NCI-H2107 (cell line): ENCODE results near the gene SH3TC2.
"Not testable (repeated sequence)": the region's sequence is repeated elsewhere in the genome, so short reads cannot be mapped to it uniquely, and the experiment has no call there.

Source experiments
- DNase-seq: peaks from one replicate; lab custom pipeline; 2025; lab: John Stamatoyannopoulos, UW

The SH3TC2 gene

DNA sequence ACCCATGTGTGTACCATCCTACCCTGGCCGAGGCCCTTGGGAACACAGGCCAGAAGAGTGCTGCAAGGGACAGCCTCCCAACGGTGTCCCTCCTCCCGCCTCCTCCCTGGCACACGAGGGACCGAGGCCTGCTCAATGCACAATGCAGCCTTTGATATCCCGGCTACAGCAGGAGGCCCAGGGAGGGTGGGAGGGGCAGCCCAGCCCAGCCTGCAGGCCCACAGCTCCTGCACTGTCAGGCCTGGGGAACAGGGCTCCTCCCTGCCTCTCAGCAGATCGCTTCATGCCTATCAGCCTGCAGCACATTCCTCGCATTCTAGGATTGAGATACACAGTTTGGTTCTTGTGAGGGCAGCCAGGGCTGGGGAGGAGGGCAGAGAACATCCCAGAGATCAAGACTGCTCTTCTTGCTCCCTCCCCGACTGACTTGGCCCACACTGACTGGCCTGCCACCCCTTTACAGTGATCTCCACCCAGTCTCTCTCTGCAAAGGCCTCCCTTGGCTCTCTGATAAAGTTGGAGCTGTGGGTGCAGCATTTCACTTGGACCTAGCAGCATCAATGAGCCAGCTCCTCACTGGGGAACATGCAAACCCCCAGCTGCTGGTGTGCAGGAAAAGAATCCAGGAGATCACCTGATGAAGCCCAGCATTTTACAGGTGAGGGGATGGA is at the start of gene SH3TC2:
Gene SH3TC2, minus strand, starts transcription at position 46 of the 671 bp plus-strand sequence. Its CDS starts 40 bp downstream, at position 6.
- DNase-seq: no peak

- no peak for DNase-seq
Observed at GRCh38 chr5:149110406-149110805, 47.5 kb upstream of the SH3TC2 start.

GRCh38 chr5:149108651-149109280 is 45.9 kb upstream of the SH3TC2 start:
- DNase-seq: no peak

- no peak for DNase-seq
Observed at GRCh38 chr5:149100331-149100730, 37.5 kb upstream of the SH3TC2 start.

DNA sequence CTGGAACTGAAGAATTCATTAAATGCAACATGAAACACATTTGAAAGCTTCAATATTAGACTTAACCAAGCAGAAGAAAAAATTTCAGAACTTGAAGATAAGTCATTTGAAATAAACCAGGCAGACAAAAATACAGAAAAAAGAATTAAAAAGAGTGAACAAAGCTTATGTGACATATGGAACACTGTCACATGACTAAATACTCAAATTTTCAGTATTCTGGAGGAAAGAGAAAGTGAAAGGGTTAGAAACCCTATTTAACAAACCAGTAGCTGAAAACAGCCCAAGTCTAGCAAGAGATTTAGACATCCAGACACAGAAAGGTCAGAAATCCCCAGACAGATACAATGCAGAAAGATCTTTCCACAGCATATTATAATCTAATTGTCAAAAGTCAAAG is 37.1 kb upstream of the SH3TC2 start:
- no peak for DNase-seq

- no peak for DNase-seq
Observed at GRCh38 chr5:149094996-149095395, 32.1 kb upstream of the SH3TC2 start.

- DNase-seq: no peak
Observed at GRCh38 chr5:149093625-149094024, 30.8 kb upstream of the SH3TC2 start.

DNA sequence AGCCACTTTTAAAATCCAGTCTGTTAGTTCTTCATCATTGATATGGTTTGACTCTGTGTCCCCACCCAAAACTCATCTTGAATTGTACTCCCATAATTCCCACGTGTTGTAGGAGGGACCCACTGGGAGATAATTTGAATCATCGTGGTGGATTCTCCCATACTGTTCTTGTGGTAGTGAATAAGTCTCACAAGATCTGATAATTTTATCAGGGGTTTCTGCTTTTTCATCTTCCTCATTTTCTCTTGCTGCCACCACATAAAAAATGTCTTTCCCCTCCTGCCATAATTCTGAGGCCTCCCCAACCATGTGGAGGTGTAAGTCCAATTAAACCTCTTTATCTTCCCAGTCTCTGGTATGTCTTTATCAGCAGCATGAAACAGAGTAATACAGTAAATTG is 26.9 kb upstream of the SH3TC2 start:
- DNase-seq: no peak

DNA sequence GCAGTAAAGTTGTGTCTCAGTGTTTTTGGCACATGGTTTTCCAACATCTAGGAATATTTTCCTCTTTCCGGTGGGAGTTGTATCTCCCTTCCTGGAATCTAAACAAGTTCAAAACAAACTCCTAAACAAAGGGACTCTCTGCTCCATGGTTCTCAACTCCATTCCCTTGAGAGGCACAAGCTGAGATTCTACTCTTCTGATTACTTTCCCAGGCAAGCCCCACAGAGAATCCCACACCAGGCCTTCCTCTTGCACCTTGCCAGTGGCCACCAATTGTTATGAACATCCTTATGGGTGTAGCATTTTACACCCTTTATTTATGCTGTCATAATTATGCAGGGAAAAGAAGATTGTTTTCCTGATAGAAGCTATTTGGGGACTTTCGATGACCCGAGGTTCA is 25.8 kb upstream of the SH3TC2 start:
- DNase-seq: no peak

DNA sequence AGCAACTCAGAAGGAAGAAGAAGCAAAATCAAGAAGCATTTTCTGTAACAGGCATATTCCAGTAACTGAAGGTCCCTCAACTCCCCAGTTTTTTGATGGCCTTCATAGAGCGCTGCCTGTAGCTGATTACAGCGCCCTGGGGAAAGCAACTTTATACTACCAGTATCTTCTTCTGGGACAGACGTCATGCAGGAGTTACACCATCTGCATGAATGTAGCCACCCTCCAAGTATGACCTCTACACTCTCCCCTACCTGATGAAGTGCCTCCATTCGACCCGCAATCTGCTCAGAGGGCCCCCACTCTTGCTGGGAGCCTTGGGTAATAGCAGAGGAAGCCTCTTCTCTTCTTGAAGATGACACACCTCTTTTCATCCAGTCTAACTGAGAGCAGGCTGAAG is 21.0 kb upstream of the SH3TC2 start:
- no peak for DNase-seq

DNA sequence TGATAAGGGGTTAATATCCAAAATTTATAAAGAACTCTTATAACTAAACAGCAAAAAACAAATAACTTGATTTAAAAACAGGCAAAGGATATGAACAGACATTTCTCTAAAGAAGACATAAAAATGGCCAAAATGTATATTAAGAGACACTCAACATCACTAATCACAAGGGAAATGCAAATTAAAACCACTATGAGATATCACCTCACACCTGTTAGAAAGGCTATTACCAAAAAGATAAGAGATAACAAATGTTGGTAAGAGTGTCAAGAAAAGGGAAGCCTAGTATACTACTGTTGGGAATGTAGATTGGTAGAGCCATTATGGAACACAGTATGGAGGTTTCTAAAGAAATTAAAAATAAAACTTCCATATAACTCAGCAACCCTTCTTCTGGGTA is 19.4 kb upstream of the SH3TC2 start:
- DNase-seq: no peak

DNA sequence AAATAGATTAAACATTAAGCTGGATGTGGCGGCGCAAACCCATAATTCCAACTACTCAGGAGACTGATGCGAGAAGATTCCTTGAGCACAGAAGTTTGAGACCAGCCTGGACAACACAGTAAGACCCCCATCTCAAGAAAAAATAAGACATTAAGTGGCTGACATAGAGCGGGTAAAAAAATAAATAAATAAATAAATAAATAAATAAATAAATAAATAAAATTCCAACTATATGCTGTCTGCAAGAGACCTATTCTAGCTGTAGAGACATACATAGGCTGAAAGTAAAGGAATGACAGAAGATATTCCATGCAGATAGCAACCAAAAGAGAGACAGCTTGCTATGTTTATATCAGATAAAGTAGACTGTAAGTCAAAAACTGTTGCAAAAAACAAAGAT is 17.4 kb upstream of the SH3TC2 start:
- DNase-seq: no peak

DNA sequence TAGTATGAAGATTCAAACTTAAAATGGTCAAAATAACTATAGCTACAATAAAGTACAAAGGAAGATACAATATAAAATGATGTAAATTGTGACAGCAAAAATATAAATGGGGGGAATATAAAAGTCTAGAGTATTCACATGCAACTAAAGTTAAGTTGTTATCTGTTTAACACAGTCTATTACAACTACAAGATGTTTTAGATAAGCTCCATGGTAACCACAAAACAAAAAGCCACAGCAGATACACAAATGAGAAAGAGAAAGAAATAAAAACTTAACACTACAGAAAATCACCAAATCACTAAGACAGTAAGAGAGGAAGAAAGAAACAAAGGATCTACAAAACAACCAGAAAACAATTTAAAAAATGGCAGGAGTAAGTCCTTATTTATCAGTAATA is 17.0 kb upstream of the SH3TC2 start:
- DNase-seq: no peak

DNA sequence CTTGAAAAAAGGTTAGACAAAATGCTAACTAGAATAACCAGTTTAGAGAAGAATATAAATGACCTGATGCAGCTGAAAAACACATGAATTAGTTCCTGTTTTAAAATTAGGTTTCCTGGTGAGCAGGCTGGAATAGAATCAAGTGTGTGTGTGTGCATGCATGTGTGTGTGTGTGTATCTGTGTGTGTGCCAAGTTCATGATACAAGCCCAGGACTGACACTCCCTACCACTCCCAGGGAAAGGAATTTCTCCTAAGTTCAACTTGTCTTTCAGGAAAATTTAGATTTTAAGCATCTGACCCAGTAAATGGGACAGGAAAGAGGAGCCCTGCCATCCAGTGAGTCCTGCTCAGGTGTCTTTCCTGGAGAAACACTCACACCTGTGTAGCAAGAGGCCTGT is 11.2 kb upstream of the SH3TC2 start:
- DNase-seq: not testable (repeated sequence)

GRCh38 chr5:149073213-149073612 is 10.4 kb upstream of the SH3TC2 start:
- no peak for DNase-seq

DNA sequence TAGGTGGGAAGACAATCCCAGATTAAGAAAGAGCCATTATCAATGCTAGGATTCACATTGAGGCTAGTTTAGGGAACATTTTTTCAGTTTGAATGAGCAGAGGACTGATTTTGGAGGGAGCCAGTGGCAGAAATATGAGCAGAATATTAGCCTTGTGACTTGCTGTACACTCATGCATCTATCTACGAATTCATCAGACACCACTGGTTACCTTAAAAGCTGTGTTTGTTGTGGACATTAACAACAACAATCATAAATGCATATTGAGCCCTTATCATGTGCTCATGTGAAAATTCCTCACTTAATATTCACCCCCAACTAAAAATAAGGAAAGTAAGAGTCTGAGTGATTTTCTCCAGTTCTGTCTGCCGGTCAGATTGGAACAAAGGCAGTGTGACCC is 9.9 kb upstream of the SH3TC2 start:
- no peak for DNase-seq

- DNase-seq: no peak
Observed at GRCh38 chr5:149072376-149072775, 9.5 kb upstream of the SH3TC2 start.

- DNase-seq: no peak
Observed at GRCh38 chr5:149071756-149072155, 8.9 kb upstream of the SH3TC2 start.

DNA sequence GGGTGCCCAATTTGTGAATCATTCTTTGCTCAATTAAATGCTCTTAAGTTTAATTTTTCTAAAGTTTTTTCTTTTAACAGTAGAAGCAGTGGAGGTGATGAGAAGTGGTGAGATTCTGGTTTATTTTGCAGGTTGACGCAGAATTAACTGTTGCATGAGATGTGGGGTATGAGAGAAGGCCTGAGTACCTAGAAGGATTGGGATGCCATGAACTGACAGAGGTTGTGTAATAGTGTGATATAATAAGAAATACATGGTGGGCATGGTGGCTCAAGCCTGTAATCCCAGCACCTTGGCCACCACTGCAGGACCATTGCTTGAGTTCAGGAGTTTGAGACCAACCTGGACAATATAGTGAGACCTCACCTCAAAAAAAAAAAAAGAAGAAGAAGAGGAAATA is 8.4 kb upstream of the SH3TC2 start:
- DNase-seq: no peak

GRCh38 chr5:149069711-149070110 is 6.8 kb upstream of the SH3TC2 start:
- DNase-seq: no peak

- no peak for DNase-seq
Observed at GRCh38 chr5:149063896-149064478, 1.1 kb upstream of the SH3TC2 start.

- DNase-seq: no peak
Observed at GRCh38 chr5:149062371-149063016, 368 bp downstream of the SH3TC2 start.

DNA sequence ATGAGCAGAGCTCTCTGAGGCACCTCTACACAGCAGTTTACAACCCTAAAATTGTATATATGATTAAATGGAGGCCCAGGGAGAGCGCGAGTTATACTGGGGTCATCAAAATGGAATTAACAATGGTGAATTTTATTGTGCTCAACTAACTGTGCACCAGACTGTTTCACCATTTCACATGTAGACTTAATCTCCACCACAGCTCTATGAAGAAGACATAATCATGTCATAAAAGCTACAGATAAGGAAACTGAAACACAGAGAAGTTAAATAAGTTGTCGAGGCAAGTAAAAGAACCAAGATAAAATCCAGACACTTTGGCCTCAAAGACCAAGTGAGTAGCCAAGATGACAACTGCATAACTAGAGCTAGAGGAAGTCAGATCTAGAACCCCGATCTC is 1.5 kb downstream of the SH3TC2 start:
- no peak for DNase-seq
